Hepatocyte (in vitro differentiated cells): Measurements from ENCODE around the gene ACOT12. TPM values are rescaled to one million over a fixed set of nuclear protein-coding genes. Genes with fewer than 3 reads are reported as not detected.

Source experiments
- DNase-seq: peaks from one replicate; pipeline ENCODE4 v3.0.0-alpha.2; 2016; ENCODE audit warnings: low spot score
- H2AFZ ChIP-seq: fragments of 200-600 bp; sonication (generic); 2 replicates; pipeline ENCODE4 v1.6.0; 2016; ENCODE audit warnings: antibody characterized with exemption, mild to moderate bottlenecking
- H3K27ac ChIP-seq: fragments of 200-600 bp; sonication (generic); 2 replicates; pipeline ENCODE4 v1.5.1; 2016; ENCODE audit warnings: mild to moderate bottlenecking
- H3K27me3 ChIP-seq: fragments of 200-600 bp; sonication (generic); 2 replicates; pipeline ENCODE4 v1.6.1; 2016
- H3K36me3 ChIP-seq: fragments of 200-600 bp; sonication (generic); replicated peaks from 2 replicates; pipeline ENCODE4 v1.5.1; 2016; ENCODE audit warnings: low read depth; ENCODE audit not compliant: insufficient read depth
- H3K4me1 ChIP-seq: fragments of 200-600 bp; sonication (generic); 2 replicates; pipeline ENCODE4 v1.5.1; 2016; ENCODE audit warnings: mild to moderate bottlenecking, moderate library complexity; ENCODE audit not compliant: insufficient read depth
- H3K4me2 ChIP-seq: fragments of 200-600 bp; sonication (generic); 2 replicates; pipeline ENCODE4 v1.6.0; 2016
- H3K4me3 ChIP-seq: fragments of 200-600 bp; sonication (generic); 2 replicates; pipeline ENCODE4 v1.5.1; 2016; ENCODE audit warnings: mild to moderate bottlenecking
- H3K79me2 ChIP-seq: fragments of 200-600 bp; sonication (generic); 2 replicates; pipeline ENCODE4 v1.6.0; 2017; ENCODE audit warnings: mild to moderate bottlenecking
- H3K9me2 ChIP-seq: fragments of 200-600 bp; sonication (generic); replicated peaks from 2 replicates; pipeline ENCODE4 v1.6.0; 2017; ENCODE audit warnings: mild to moderate bottlenecking; ENCODE audit not compliant: insufficient read depth
- H3K9me3 ChIP-seq: fragments of 200-600 bp; sonication (generic); 2 replicates; pipeline ENCODE4 v1.5.1; 2016; ENCODE audit warnings: low read depth, mild to moderate bottlenecking
- H4K20me1 ChIP-seq: fragments of 200-600 bp; sonication (generic); 2 replicates; pipeline ENCODE4 v1.6.0; 2016; ENCODE audit warnings: mild to moderate bottlenecking; ENCODE audit not compliant: insufficient read depth, poor library complexity, severe bottlenecking
- CTCF ChIP-seq: fragments of 200-600 bp; sonication (generic); IDR thresholded peaks from 2 replicates; pipeline ENCODE4 v1.5.1; 2016; ENCODE audit warnings: antibody characterized with exemption, mild to moderate bottlenecking; ENCODE audit not compliant: poor library complexity
- EZH2 ChIP-seq: fragments of 200-600 bp; sonication (generic); IDR thresholded peaks from 2 replicates; pipeline ENCODE4 v1.6.1; 2016; ENCODE audit warnings: antibody characterized with exemption, mild to moderate bottlenecking, borderline replicate concordance
- EZH2phosphoT487 ChIP-seq: fragments of 200-600 bp; sonication (generic); IDR thresholded peaks from one replicate; pipeline ENCODE4 v1.6.1; 2018; ENCODE audit warnings: antibody characterized with exemption, mild to moderate bottlenecking, low read depth, moderate library complexity; ENCODE audit not compliant: unreplicated experiment, severe bottlenecking
- WGBS: methylation state at CpG from one replicate; pipeline ENCODE4 v1.1.6; 2016; ENCODE audit warnings: low lambda C conversion rate; ENCODE audit errors: missing lambda C conversion rate; 5-methylcytosine and 5-hydroxymethylcytosine counted together
- polyA plus RNA-seq: library from polyadenylated mRNA; unstranded; fragments of >200 nt; fragmentation: Nextera tagmentation; extraction: Ambion mirVana; gene quantifications from 2 replicates; pipeline ENCODE4 v1.2.1, GENCODE V29; 2016
- total RNA-seq: library from RNA; depleted of rRNA; stranded (reverse); fragments of >200 nt; gene quantifications from 2 replicates; pipeline ENCODE4 v1.2.3, GENCODE V29; 2014

The ACOT12 gene
- total and polyA plus RNA-seq, 2 experiments from 2014 or later, result 2.9 to 10.2 TPM

- H2AFZ ChIP-seq, result no peak overlapping the region
- no peaks in the 10 kb centered on the region for H3K79me2 ChIP-seq
- no peak for DNase-seq
- no peaks in the 10 kb centered on the region for H4K20me1 ChIP-seq
- no peak overlapping the region for H3K27ac ChIP-seq
- no peaks in the 10 kb centered on the region for H3K9me3 ChIP-seq
- no peaks in the 10 kb centered on the region for H3K4me1 ChIP-seq
- no peaks in the 10 kb centered on the region for H3K27me3 ChIP-seq
- H3K36me3 ChIP-seq, result no peaks in the 10 kb centered on the region
- no peak for TF ChIP-seq CTCF
- TF ChIP-seq EZH2phosphoT487, result no peak
- no peak for TF ChIP-seq EZH2
- 94% methylated on average over 3 of the region's 3 CpGs for WGBS
- H3K9me2 ChIP-seq, result no peaks in the 10 kb centered on the region
- no peak overlapping the region for H3K4me2 ChIP-seq
- no peak overlapping the region for H3K4me3 ChIP-seq
These were observed 79.4 kb downstream of the ACOT12 start for GRCh38 chr5:81314581-81314980.

GRCh38 chr5:81313686-81314085 lies 80.2 kb downstream of the ACOT12 start:
- H2AFZ ChIP-seq, result no peak overlapping the region
- DNase-seq, result no peak
- no peak overlapping the region for H3K4me3 ChIP-seq
- H3K4me1 ChIP-seq, result no peaks in the 10 kb centered on the region
- H4K20me1 ChIP-seq, result no peaks in the 10 kb centered on the region
- H3K27me3 ChIP-seq, result no peaks in the 10 kb centered on the region
- 94% methylated on average over 3 of the region's 3 CpGs for WGBS
- H3K36me3 ChIP-seq, result no peaks in the 10 kb centered on the region
- no peaks in the 10 kb centered on the region for H3K9me2 ChIP-seq
- no peak overlapping the region for H3K4me2 ChIP-seq
- no peak overlapping the region for H3K27ac ChIP-seq
- TF ChIP-seq EZH2 (no peak), CTCF (no peak), EZH2phosphoT487 (no peak)
- H3K79me2 ChIP-seq, result no peaks in the 10 kb centered on the region
- H3K9me3 ChIP-seq, result no peaks in the 10 kb centered on the region

- TF ChIP-seq CTCF, result no peak
- no peak for TF ChIP-seq EZH2
- TF ChIP-seq EZH2phosphoT487, result no peak
- no peaks in the 10 kb centered on the region for H4K20me1 ChIP-seq
- H3K4me1 ChIP-seq, result no peaks in the 10 kb centered on the region
- no peak overlapping the region for H2AFZ ChIP-seq
- no peaks in the 10 kb centered on the region for H3K9me3 ChIP-seq
- no peak overlapping the region for H3K4me3 ChIP-seq
- no peaks in the 10 kb centered on the region for H3K27me3 ChIP-seq
- H3K9me2 ChIP-seq, result no peaks in the 10 kb centered on the region
- no peaks in the 10 kb centered on the region for H3K36me3 ChIP-seq
- no peaks in the 10 kb centered on the region for H3K79me2 ChIP-seq
- H3K4me2 ChIP-seq, result no peak overlapping the region
- H3K27ac ChIP-seq, result no peak overlapping the region
- DNase-seq, result no peak
These were observed 80.7 kb downstream of the ACOT12 start for GRCh38 chr5:81313278-81313677.

- no peak for TF ChIP-seq EZH2phosphoT487
- H4K20me1 ChIP-seq, result no peaks in the 10 kb centered on the region
- no peaks in the 10 kb centered on the region for H3K36me3 ChIP-seq
- no peaks in the 10 kb centered on the region for H3K4me1 ChIP-seq
- no peak overlapping the region for H3K27ac ChIP-seq
- H2AFZ ChIP-seq, result no peak overlapping the region
- no peaks in the 10 kb centered on the region for H3K9me2 ChIP-seq
- no peaks in the 10 kb centered on the region for H3K9me3 ChIP-seq
- no peaks in the 10 kb centered on the region for H3K79me2 ChIP-seq
- H3K4me2 ChIP-seq, result no peak overlapping the region
- no peaks in the 10 kb centered on the region for H3K27me3 ChIP-seq
- 70% methylated on average over 1 of the region's 1 CpG for WGBS
- H3K4me3 ChIP-seq, result no peak overlapping the region
- DNase-seq, result no peak
These were observed 83.4 kb downstream of the ACOT12 start for GRCh38 chr5:81310402-81311063.
